ENCODE results near the gene CA9.
"Not testable (repeated sequence)": the region's sequence is repeated elsewhere in the genome, so short reads cannot be mapped to it uniquely, and the experiment has no call there.

Gene CA9

DNA sequence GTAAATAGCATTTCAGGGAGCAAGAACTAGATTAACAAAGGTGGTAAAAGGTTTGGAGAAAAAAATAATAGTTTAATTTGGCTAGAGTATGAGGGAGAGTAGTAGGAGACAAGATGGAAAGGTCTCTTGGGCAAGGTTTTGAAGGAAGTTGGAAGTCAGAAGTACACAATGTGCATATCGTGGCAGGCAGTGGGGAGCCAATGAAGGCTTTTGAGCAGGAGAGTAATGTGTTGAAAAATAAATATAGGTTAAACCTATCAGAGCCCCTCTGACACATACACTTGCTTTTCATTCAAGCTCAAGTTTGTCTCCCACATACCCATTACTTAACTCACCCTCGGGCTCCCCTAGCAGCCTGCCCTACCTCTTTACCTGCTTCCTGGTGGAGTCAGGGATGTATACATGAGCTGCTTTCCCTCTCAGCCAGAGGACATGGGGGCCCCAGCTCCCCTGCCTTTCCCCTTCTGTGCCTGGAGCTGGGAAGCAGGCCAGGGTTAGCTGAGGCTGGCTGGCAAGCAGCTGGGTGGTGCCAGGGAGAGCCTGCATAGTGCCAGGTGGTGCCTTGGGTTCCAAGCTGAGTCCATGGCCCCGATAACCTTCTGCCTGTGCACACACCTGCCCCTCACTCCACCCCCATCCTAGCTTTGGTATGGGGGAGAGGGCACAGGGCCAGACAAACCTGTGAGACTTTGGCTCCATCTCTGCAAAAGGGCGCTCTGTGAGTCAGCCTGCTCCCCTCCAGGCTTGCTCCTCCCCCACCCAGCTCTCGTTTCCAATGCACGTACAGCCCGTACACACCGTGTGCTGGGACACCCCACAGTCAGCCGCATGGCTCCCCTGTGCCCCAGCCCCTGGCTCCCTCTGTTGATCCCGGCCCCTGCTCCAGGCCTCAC, at the start of gene CA9:
TSS of gene CA9 (plus strand) at position 797 of the 893 bp plus-strand sequence. CDS start at position 829, 32 bp downstream.
- DNase-seq (ENCODE audit: low spot score) = no peak

DNA sequence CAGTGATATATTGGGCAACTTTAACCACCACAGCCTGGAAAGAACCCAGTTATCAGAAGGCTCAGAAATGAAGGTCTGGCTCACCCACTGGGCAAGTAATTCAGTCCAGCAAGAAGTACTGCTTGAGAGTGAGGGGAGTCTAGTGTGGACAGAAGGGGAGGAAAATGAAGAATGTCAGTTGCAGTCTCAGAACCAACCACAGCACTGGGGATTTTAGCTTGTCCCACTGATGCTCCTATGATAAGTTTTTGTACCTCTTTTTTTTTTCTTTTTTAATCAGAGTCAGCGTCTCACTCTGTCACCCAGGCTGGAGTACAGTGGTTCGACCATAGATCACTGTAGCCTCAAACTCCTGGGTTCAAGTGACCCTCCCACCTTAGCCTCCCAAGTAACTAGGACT, 46.2 kb upstream of the CA9 start:
- no peak for DNase-seq (ENCODE audit: low spot score)

DNA sequence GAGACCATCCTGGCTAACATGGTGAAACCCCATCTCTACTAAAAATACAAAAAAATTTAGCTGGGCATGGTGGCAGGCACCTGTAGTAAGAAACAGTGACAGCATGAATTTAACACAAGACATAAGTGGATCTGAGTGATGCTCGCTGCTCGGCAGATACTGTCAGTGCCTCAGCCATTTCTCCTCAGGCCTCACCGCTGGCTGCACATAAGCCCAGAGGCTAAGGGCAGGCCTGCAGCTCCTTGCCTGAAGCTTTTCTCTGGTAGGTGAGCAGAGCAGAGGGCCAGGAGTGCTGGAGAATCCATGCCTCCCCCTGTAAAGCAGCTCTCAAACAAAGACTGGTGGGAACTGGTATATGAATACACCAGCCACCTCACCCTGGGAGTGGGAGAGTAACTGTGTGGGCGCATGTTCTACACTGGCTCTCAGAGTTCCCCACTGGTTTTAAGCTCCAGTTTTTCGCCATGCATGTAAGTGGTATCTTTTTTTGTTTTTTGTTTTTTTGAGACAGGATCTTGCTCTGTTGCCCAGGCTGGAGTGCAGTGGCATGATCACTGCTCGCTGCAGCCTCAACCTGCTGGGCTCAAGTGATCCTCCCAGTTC, 45.2 kb upstream of the CA9 start:
- no peak for DNase-seq (ENCODE audit: low spot score)

DNA sequence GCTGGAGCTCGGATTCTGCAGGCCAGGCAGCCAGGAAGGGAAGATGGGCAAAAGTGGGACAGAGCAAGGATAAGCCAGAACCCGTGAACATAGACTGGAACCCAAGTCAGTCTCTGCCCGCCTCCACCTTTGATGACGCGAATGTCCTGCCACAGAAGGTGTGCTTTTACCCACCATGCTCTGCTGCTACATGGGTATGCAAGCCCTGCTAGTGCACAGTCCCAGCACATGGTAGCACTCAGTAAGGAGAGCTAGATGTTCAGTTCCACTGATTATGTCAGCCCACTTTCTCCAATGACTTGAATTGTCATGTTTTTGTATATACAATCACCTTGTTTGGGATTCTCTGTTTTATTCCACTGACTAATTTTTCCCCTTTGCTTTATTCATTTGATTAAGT, 44.1 kb upstream of the CA9 start:
- no peak for DNase-seq (ENCODE audit: low spot score)

DNA sequence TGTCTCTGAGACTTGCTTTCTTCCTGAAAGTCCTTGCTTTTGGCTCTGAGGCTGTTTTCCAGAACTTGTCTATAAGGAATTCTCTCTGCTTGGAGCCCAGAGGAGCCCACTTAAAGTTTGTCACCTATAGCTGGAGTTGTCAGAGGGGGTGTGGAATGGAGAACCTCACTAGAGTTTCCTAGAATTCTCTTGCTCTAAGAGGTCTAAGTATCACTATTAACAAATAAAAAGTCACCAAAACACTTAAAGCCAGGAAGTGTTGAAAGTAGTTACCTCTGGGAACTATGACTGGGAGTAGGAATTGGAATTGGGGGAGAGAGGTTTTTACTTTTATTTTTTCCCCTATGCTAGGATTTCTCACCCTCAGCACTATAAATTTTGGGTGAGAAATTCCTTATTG, 38.0 kb upstream of the CA9 start:
- DNase-seq (ENCODE audit: low spot score) = no peak

DNA sequence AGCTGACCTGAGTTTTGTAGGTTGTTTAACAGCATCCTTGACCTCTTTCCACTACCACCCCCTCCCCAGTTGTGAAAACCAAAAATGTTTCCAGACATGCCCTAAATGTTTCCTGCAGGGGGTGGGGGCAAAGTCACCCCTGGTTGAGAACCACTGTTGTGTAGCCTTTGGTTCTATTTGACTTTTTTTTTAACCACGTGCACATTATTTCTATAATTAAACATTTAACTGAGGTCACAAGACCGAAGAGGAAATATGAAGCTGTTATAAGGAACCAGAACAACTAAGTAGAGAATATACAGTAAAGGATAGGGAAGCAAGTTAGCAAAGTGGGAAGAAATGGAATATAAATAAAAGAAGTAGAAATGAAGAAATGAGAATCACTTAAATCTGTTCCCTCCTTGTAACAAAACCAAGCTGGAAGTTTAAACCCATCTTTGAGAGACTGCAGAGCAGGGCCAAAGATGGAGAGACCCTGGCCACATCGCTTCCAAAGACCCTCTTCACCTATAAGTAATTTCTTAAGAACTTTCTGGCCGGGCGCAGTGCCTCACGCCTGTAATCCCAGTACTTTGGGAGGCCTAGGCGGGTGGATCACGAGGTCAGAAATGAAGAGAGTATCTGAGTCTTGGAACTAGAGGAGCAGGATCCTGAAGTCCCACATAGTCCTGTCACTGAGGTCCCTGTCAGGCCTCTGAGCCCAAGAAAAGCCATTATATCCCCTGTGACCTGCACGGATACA, 37.4 kb upstream of the CA9 start:
- no peak for DNase-seq (ENCODE audit: low spot score)

DNA sequence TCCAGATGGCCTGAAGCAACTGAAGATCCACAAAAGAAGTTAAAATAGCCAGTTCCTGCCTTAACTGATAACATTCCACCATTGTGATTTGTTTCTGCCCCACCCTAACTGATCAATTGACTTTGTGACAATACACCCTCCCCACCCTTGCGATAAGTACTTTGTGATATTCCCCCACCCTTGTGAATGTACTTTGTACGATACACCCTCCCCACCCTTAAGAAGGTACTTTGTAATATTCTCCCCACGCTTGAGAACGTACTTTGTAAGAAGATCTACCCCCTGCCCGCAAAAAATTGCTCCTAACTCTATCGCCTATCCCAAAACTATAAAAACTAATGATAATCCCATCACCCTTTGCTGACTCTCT, 36.9 kb upstream of the CA9 start:
- not testable (repeated sequence) for DNase-seq (ENCODE audit: low spot score)

DNA sequence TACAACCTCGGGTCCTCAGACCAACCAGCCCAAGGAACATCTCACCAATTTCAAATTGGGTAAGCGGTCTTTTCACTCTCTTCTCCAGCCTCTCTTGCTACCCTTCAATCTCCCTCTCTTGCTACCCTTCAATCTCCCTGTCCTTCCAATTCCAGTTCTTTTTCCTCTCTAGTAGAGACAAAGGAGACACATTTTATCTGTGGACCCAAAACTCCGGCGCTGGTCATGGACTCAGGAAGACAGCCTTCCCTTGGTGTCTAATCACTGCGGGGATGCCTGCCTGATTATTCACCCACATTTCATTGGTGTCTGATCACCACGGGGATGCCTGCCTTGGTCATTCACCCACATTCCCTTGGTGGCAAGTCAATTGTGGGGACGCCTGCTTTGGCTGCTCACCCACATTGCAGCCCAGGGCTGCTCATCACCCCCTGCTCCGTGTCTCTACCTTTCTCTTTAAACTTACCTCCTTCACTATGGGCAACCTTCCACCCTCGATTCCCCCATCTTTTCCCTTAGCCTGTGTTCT, 36.2 kb upstream of the CA9 start:
- DNase-seq (ENCODE audit: low spot score) = not testable (repeated sequence)

DNA sequence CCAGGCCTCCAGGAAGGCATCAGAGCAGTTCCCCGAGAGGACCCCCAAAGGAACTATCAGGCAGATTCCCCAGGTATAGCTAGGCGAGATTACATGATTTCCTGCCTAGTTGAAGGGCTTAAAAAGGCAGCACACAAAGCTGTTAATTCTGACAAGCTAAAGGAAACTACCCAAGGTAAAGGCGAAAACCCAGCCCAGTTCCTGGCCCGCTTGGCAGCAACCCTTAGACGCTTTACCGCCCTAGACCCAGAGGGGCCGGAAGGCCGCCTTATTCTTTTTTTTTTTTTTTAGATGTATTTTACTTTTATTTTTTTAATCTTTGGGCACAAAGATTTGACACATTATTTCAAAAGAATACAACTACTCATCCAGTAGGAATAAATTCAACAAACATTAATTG, 35.0 kb upstream of the CA9 start:
- not testable (repeated sequence) for DNase-seq (ENCODE audit: low spot score)

DNA sequence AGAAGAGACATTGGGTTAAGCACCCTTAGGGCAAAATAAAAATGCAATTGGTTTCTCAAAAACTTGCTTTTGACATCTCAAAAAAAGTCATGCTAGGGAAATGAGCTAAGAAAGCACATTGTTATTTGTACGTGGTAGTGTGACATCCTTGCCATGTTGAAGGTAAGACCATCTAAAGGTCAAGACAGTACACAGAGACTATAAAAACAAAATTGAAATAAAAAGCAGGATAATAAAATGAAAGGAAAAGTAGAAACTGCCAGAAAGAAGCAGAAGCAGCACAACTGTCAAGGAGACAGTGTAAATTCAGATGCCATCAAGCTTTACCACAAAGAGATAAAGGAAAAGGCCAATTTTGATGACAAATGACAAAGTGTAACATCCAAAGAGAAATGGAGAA, 34.5 kb upstream of the CA9 start:
- not testable (repeated sequence) for DNase-seq (ENCODE audit: low spot score)

DNA sequence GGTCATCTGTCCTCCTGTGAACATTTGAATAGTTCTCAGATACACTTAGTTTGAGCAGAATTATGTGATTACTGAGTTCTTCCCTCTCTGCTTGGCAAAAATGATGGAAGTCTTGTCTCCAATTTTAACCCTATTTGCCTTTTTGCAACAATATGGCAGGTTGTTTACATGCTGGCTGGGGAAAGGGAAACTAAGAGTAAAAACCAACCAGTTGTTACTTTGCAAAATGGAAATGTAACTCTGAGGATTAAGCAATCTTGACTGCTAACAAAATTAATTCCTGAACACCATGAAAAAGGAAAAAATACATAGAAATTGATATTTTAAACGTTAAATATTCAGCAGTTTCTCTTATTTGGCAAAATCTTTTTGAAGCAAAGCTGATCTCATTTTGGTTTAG, 34.1 kb upstream of the CA9 start:
- no peak for DNase-seq (ENCODE audit: low spot score)

DNA sequence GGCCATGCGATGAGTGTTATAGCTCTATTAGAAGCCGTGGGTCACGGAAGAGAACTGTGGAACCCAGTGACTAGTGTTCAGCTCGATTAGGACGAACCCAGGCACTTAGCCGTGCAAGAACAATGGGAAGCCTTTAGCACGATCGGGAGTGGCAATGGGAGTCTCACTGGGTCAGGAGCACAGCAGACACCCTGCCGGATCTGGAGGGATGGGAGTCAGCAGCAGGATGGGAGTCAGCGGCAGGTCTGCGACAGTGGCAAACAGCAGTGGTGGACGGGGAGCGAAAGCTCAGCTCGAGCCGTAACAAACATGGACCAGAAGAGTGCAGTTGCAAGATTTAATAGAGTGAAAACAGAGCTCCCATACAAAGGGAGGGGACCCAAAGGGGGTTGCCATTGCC, 33.3 kb upstream of the CA9 start:
- DNase-seq (ENCODE audit: low spot score) = not testable (repeated sequence)

DNA sequence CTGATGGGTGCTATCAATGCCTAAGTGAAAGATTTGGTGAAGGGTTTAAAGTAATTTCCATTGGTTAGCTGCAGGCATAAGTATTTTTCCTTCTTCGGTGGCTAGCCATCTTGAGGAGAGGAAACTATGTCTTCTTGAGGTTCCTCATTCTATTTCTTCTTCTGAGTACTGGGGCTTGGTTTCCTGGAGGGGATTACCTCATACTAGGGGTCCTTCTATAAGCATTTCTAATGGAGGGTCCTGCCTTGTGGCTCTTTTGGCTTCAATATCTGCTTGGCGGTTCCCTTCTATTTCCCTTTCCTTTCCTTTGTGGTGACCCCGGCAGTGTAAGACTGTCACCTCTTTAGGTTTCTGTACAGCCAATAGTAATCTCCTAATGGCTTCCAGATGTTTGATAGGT, 32.2 kb upstream of the CA9 start:
- not testable (repeated sequence) for DNase-seq (ENCODE audit: low spot score)

DNA sequence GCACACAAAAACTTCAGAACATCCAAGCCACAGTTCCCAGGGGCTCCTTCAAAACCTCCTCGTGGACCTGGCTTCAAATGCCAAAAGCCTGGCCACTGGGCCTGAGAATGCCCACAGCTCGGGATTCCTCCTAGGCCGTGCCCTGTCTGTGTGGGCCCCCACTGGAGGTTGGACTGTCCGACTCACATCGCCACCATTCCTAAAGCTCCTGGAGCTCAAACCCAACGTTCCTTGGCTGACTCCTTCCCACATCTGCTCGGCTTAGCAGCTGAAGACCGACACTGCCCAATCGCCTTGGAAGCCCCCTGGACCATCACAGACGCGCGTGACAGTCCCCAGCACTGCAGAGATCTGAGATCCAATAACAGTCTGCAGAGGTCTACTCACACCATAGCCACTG, 30.7 kb upstream of the CA9 start:
- no peak for DNase-seq (ENCODE audit: low spot score)

DNA sequence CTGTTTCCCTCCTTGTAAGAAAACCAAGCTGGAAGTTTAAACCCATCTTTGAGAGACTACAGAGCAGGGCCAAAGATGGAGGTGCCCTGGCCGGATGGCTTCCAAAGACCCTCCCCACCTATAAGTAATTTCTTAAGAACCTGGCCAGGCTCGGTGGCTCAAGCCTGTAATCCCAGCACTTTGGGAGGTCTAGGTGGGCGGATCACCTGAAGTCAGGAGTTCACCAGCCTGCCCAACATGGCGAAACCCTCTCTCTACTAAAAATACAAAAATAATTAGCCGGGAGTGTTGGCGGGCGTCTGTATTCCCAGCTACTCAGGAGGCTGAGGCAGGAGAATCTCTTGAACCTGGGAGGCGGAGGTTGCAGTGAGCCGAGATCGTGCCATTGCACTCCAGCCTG, 28.0 kb upstream of the CA9 start:
- DNase-seq (ENCODE audit: low spot score) = not testable (repeated sequence)

DNA sequence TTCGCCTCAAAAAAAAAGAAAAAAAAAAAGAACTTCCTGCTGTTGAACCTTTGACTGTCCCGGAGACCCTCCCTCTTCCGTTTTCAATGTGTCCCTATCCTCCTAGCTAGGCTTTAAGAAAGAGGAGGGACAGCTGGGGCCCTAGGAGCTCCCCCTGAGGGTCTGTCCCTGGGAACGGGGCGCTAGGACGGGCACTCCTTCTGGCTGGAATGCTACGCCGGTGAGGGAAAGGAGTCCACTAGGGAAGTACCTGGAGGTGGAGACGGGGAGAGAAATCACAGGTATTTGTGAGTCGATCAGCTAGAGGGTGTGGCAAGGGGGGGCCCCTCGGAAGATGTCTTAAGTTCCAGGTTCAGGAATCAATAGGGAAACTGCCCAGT, 27.6 kb upstream of the CA9 start:
- DNase-seq (ENCODE audit: low spot score) = no peak

DNA sequence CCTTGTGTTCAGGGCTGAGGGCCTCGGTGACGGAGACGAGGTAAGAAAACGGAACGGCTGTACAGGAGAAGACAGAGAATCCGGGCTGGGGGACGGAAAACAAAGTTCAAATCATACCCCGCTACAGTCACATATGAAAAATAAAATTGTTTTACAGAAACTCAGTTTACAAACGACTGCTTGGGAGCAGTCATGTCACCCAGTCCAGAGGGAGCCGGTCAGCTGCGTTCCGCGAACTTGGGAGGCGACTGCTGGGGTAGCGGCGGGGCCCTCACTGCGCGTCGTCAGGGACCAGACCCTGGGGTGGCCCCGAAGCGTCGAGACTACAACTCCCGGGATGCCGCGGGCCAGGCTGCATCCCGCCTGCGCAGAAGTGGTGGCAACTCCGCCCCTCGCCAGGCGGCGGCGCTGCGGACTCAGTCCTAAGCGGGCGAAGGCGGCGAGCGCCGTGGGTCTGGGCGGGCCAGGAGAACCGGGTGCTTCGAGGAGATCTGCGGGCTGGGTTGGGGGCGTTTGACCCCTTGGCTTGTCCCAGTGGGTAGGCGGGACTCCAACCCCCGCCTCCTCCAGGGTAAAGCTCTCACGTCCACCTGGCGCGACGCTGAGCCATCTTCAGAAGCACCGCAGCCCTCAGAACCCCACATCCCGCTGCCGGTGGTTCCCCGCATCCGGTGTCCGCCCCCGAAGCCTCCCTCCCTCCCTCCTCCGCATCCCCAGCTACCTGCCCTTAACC, 27.0 kb upstream of the CA9 start:
- DNase-seq (ENCODE audit: low spot score) = peak; percentile 82

DNA sequence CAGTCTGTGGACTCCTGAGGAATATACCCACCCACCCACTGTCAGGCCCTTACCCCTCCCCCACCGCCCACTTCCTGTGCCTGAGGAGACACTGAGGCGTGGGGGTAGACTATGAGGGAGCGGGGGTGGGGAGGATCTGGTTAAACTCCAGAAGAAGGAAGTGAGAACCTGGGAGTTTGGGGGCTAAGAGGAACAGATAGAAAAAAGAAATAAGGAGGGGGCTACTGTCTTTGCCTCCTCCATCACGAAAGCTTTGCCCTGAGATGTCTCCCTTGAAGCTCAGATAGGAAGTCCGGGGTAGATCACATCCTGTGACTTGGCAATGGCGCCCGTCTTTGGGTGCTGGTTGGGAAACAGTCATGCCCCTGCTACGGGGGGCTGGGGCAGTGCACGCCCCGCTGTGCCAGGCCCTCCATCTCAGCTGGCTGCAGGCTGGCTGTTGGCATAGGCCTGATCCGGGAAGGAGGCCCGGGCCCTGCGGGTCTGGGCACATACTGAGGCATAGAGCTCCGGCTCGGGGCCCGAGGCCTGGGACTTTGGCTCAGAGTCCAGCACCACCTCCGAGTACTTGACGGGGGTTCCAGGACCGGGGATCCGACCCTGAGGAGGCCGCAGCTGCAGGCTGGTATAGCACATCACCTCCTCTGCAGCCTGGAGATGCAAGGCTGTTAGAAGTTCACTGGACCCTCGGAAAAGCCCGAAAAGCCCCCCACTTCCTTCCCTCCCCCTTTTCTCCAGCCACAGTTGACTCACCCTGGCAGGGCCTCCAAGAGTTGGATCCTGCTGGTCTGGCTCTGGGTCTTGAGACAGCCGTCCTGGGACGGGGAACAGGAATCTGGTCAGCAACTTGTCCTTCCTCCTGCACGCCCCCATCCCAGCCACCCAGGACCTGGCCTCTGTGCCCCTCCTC, 24.0 kb upstream of the CA9 start:
- DNase-seq (ENCODE audit: low spot score) = no peak

DNA sequence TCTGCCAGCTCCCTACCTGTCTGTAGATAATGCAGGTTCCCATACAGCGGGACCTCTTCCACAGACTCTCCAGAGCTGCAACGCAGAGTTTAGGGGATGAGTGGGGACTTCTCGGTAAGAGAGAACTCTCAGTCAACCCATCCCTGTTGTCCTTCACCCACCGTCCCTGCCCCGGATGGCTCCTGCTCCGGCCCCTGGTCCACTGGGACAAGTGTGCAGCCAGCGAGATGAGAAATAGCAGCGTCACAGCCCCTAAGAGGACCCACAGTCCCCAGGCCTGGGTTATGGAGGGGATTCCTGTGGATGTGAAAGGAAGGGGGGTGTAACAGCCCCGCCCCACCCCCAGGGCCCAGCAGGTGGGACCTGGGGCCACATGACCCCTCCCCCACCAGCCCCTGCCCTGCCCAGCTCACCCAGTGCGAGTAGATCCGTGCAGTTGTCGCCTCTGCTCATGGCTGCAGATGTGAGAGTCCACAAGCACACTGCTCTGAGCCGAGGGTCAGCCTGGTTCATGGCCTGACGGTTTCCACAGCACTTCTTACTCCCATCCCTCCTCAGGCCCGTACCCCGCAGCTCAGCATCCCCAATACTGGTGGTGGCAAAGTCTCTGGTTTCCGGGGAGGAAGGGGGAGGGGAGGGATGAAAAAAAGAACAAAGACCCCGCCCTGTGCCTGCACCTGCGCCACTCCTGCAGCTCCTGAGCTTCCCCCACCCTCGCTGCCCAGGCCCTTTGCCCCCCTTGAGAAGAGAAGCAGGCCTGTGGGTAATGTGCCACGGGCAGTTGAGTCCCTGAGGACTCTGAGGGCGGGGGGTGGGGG, 23.2 kb upstream of the CA9 start, which contains the start of gene SIT1:
TSS of gene SIT1 (minus strand) at position 591 of the 818 bp plus-strand sequence. CDS start at position 513, 78 bp downstream.
- DNase-seq (ENCODE audit: low spot score) = no peak
